ENCODE data around the gene STARD7.

The STARD7 gene

GRCh38 chr2:96197546-96198255 lies 10.9 kb downstream of the STARD7 start:
- no peak for DNase-seq (ENCODE audit: low spot score)

- no peak for DNase-seq (ENCODE audit: low spot score)
Measured at GRCh38 chr2:96195410-96196066, 13.1 kb downstream of the STARD7 start.

GRCh38 chr2:96191937-96192670 lies 16.5 kb downstream of the STARD7 start:
- DNase-seq (ENCODE audit: low spot score) = no peak

GRCh38 chr2:96188821-96189526 lies 19.7 kb downstream of the STARD7 start:
- no peak for DNase-seq (ENCODE audit: low spot score)

GRCh38 chr2:96186562-96186961 lies 22.1 kb downstream of the STARD7 start:
- no peak for DNase-seq (ENCODE audit: low spot score)

- no peak for DNase-seq (ENCODE audit: low spot score)
Measured at GRCh38 chr2:96185516-96185915, 23.1 kb downstream of the STARD7 start.

- DNase-seq (ENCODE audit: low spot score) = no peak
Measured at GRCh38 chr2:96184989-96185388, 23.6 kb downstream of the STARD7 start.

- DNase-seq (ENCODE audit: low spot score) = no peak
Measured at GRCh38 chr2:96184188-96184587, 24.4 kb downstream of the STARD7 start.

GRCh38 chr2:96181529-96181928 lies 27.1 kb downstream of the STARD7 start:
- no peak for DNase-seq (ENCODE audit: low spot score)

GRCh38 chr2:96180521-96180920 lies 28.1 kb downstream of the STARD7 start:
- DNase-seq (ENCODE audit: low spot score) = no peak

- no peak for DNase-seq (ENCODE audit: low spot score)
Measured at GRCh38 chr2:96180002-96180401, 28.6 kb downstream of the STARD7 start.

- DNase-seq (ENCODE audit: low spot score) = no peak
Measured at GRCh38 chr2:96176661-96177060, 32.0 kb downstream of the STARD7 start.

GRCh38 chr2:96175951-96176350 lies 32.7 kb downstream of the STARD7 start:
- no peak for DNase-seq (ENCODE audit: low spot score)

GRCh38 chr2:96174251-96175144 lies 34.1 kb downstream of the STARD7 start:
- DNase-seq (ENCODE audit: low spot score) = peak; percentile 84

GRCh38 chr2:96171831-96172230 lies 36.8 kb downstream of the STARD7 start:
- DNase-seq (ENCODE audit: low spot score) = no peak

- no peak for DNase-seq (ENCODE audit: low spot score)
Measured at GRCh38 chr2:96170626-96171025, 38.0 kb downstream of the STARD7 start.

GRCh38 chr2:96169868-96170507 lies 38.6 kb downstream of the STARD7 start:
- no peak for DNase-seq (ENCODE audit: low spot score)

- no peak for DNase-seq (ENCODE audit: low spot score)
Measured at GRCh38 chr2:96167407-96168013, 41.1 kb downstream of the STARD7 start.

- no peak for DNase-seq (ENCODE audit: low spot score)
Measured at GRCh38 chr2:96164459-96165184, 44.0 kb downstream of the STARD7 start.

Measured in ecto neural progenitor cell (in vitro differentiated cells).